WTC11 (cell line): ENCODE measurements around the gene TUT4. TPM values are rescaled to one million over a fixed set of nuclear protein-coding genes. Genes with fewer than 3 reads are reported as not detected.

Source experiments
- ATAC-seq: fragments of 200-7000 bp; cut with Tn5 transposase; 2 replicates; pipeline ENCODE4 v1.10.0; 2021; ENCODE audit warnings: mild to moderate bottlenecking, moderate library complexity
- CTCF ChIA-PET: fragments of 300-600 bp; sonication (Branson Sonifier 250); formaldehyde crosslinking; loops from one replicate; lab custom pipeline; 2021; ENCODE audit warnings: antibody characterized with exemption; lab: Charles Lee
- POLR2A ChIA-PET: fragments of 350-600 bp; sonication (Branson Sonifier 250); formaldehyde crosslinking; loops from one replicate; lab custom pipeline; 2021; ENCODE audit warnings: antibody characterized with exemption; lab: Charles Lee
- DNase-seq: peaks from one replicate; pipeline ENCODE4 v3.0.0; 2021; ENCODE audit warnings: low spot score
- H3K27ac Mint-ChIP-seq: 2 replicates; pipeline ENCODE4 v1.8.0; 2021; ENCODE audit warnings: mixed read lengths
- H3K27me3 Mint-ChIP-seq: 2 replicates; pipeline ENCODE4 v1.8.0; 2021; ENCODE audit warnings: low read depth, mild to moderate bottlenecking, moderate library complexity, mixed read lengths
- H3K36me3 Mint-ChIP-seq: 2 replicates; pipeline ENCODE4 v1.8.0; 2021; ENCODE audit warnings: mixed read lengths
- H3K4me1 Mint-ChIP-seq: 2 replicates; pipeline ENCODE4 v1.8.0; 2022; ENCODE audit warnings: mixed read lengths
- H3K4me3 Mint-ChIP-seq: 2 replicates; pipeline ENCODE4 v1.8.0; 2021; ENCODE audit warnings: mild to moderate bottlenecking, moderate library complexity, mixed read lengths
- H3K9me3 Mint-ChIP-seq: 2 replicates; pipeline ENCODE4 v1.8.0; 2021; ENCODE audit warnings: mixed read lengths
- AFF4 ChIP-seq: sonication (generic); formaldehyde crosslinking; IDR thresholded peaks from 2 replicates; pipeline ENCODE4 v1.8.1; 2023; ENCODE audit warnings: mild to moderate bottlenecking, missing genetic modification reagents, borderline replicate concordance
- CREM ChIP-seq: sonication (generic); formaldehyde crosslinking; IDR thresholded peaks from 2 replicates; pipeline ENCODE4 v1.8.1; 2022; ENCODE audit warnings: mild to moderate bottlenecking, missing genetic modification reagents, moderate library complexity
- CTCF ChIP-seq: fragments of 200-600 bp; IDR thresholded peaks from 2 replicates; pipeline ENCODE4 v1.8.0; 2022; ENCODE audit warnings: antibody characterized with exemption
- ESRRA ChIP-seq: sonication (generic); formaldehyde crosslinking; IDR thresholded peaks from 2 replicates; pipeline ENCODE4 v1.8.1; 2022; ENCODE audit warnings: mild to moderate bottlenecking, missing genetic modification reagents, borderline replicate concordance
- ETV6 ChIP-seq: sonication (generic); formaldehyde crosslinking; IDR thresholded peaks from 2 replicates; pipeline ENCODE4 v1.8.1; 2022; ENCODE audit warnings: mild to moderate bottlenecking, missing genetic modification reagents
- FOXJ3 ChIP-seq: sonication (generic); formaldehyde crosslinking; IDR thresholded peaks from 2 replicates; pipeline ENCODE4 v1.9.0; 2021; ENCODE audit warnings: missing genetic modification reagents, mild to moderate bottlenecking, borderline replicate concordance
- FOXP1 ChIP-seq: sonication (generic); formaldehyde crosslinking; IDR thresholded peaks from 2 replicates; pipeline ENCODE4 v1.8.0; 2022; ENCODE audit warnings: missing genetic modification reagents, mild to moderate bottlenecking, moderate library complexity, borderline replicate concordance
- HMGXB4 ChIP-seq: sonication (generic); formaldehyde crosslinking; IDR thresholded peaks from 2 replicates; pipeline ENCODE4 v1.8.1; 2023; ENCODE audit warnings: mild to moderate bottlenecking, moderate library complexity, missing genetic modification reagents
- IRF2 ChIP-seq: sonication (generic); formaldehyde crosslinking; IDR thresholded peaks from 2 replicates; pipeline ENCODE4 v1.8.0; 2022; ENCODE audit warnings: low read depth, missing genetic modification reagents, borderline replicate concordance
- JAZF1 ChIP-seq: fragments of 250-450 bp; sonication (Bioruptor Pico); IDR thresholded peaks from 2 replicates; pipeline ENCODE4 v1.9.0; 2021; ENCODE audit warnings: moderate library complexity, mild to moderate bottlenecking, inconsistent platforms
- MXD4 ChIP-seq: fragments of 250-450 bp; sonication (Bioruptor Pico); IDR thresholded peaks from 2 replicates; pipeline ENCODE4 v1.8.0; 2021; ENCODE audit warnings: mild to moderate bottlenecking, moderate library complexity, borderline replicate concordance
- NFYB ChIP-seq: sonication (generic); formaldehyde crosslinking; conservative IDR thresholded peaks from 2 replicates; pipeline ENCODE4 v1.8.0; 2022; ENCODE audit warnings: low read depth, missing genetic modification reagents
- SOX15 ChIP-seq: fragments of 250-450 bp; sonication (Bioruptor Pico); IDR thresholded peaks from 2 replicates; pipeline ENCODE4 v1.9.0; 2021; ENCODE audit warnings: mild to moderate bottlenecking
- TP53 ChIP-seq: sonication (generic); formaldehyde crosslinking; IDR thresholded peaks from 2 replicates; pipeline ENCODE4 v1.8.1; 2023; ENCODE audit warnings: mild to moderate bottlenecking, missing genetic modification reagents
- ZNF219 ChIP-seq: sonication (generic); formaldehyde crosslinking; IDR thresholded peaks from 2 replicates; pipeline ENCODE4 v1.8.0; 2023; ENCODE audit warnings: missing genetic modification reagents, mild to moderate bottlenecking, borderline replicate concordance
- ZNF396 ChIP-seq: fragments of 250-450 bp; sonication (Bioruptor Pico); IDR thresholded peaks from 2 replicates; pipeline ENCODE4 v1.8.0; 2021; ENCODE audit warnings: mild to moderate bottlenecking, moderate library complexity, borderline replicate concordance
- ZNF671 ChIP-seq: fragments of 250-450 bp; sonication (Bioruptor Pico); IDR thresholded peaks from 2 replicates; pipeline ENCODE4 v1.8.0; 2021; ENCODE audit warnings: mild to moderate bottlenecking
- total RNA-seq: library from RNA; stranded (reverse); gene quantifications from 3 replicates; pipeline ENCODE4 v1.2.3, GENCODE V29; 2021
- TF ChIP-seq, protein P1 (sequence below): sonication (generic); formaldehyde crosslinking; conservative IDR thresholded peaks from 2 replicates; pipeline ENCODE4 v1.8.1; 2022; ENCODE audit warnings: mild to moderate bottlenecking, missing genetic modification reagents
- TF ChIP-seq, protein P2 (sequence below): sonication (generic); formaldehyde crosslinking; conservative IDR thresholded peaks from 2 replicates; pipeline ENCODE4 v1.8.1; 2023; ENCODE audit warnings: mild to moderate bottlenecking, low read depth, missing genetic modification reagents, moderate library complexity
- TF ChIP-seq, protein P3 (sequence below): fragments of 250-450 bp; sonication (Bioruptor Pico); conservative IDR thresholded peaks from 2 replicates; pipeline ENCODE4 v1.9.0; 2021; ENCODE audit warnings: mild to moderate bottlenecking
- TF ChIP-seq, protein P4 (sequence below): sonication (generic); formaldehyde crosslinking; IDR thresholded peaks from 2 replicates; pipeline ENCODE4 v1.8.1; 2023; ENCODE audit warnings: mild to moderate bottlenecking, missing genetic modification reagents

TUT4 gene
- total RNA-seq, 1 experiment from 2014 or later = 63.3 TPM

DNA sequence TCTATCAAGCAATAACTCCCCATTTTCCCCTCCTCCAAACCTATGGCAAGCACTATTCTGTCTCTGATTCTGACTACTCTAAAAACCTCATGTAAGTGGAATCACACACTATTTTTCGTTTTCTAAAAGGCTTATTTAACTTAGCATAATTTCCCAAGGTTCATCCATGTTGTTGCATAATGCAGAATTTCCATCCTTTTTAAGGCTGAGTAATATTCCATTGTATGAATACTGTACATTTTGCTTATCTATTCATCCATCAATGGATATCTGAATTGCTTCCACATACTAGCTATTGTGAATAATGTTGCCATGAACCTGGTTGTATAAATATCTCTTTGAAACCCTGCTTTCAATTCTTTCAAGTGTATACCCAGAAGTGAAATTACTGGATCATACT, 48.2 kb downstream of the TUT4 start:
- Mint-ChIP-seq H3K27ac (no peak overlapping the region), H3K4me3 (no peak overlapping the region), H3K9me3 (no peaks in the 10 kb centered on the region), H3K36me3 (peaks cover 2% of the 10 kb centered on the region; the same call in 1 of the 2 replicates), H3K4me1 (0 out of 2 replicates have a peak, but pooled peaks cover 3% of the 10 kb centered on the region), H3K27me3 (no peaks in the 10 kb centered on the region)
- no peak for ATAC-seq
- TF ChIP-seq ZNF219 (no peak), ZNF671 (CRISPR knock-in tag) (no peak), ESRRA (CRISPR knock-in tag) (no peak), JAZF1 (CRISPR knock-in tag) (no peak), IRF2 (no peak)
- TF ChIP-seq, protein P1, sequence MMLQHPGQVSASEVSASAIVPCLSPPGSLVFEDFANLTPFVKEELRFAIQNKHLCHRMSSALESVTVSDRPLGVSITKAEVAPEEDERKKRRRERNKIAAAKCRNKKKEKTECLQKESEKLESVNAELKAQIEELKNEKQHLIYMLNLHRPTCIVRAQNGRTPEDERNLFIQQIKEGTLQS (CRISPR knock-in tag) = no peak
- CTCF ChIA-PET = interaction anchor here (0.7 kb wide), 1 partner anchor 79 kb away, joined by 3 read pairs; no protein-coding TSS in a partner anchor
- POLR2A ChIA-PET = interaction anchor here (0.7 kb wide), 1 partner anchor 43 kb away, joined by 5 read pairs; no protein-coding TSS in a partner anchor
- DNase-seq = no peak

DNA sequence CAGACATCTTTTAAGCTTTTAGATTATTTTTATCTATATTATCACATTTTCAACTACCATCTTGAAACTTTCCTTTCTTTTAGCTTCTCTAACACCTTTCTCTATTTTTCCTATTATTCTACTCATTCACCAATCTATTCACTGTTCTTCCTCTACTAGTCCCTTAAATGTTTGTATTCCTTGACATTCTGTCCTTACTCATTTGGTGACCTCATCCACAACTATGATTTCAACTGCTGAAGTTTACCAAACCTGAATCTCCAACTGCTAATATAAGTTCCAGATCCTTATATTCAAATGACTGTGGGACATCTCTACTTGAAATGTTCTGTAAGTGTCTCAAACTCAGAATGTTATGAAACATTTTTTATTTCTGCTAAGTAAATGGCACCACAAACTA, 49.2 kb downstream of the TUT4 start:
- ChIA-PET CTCF (no interaction called here), POLR2A (no interaction called here)
- Mint-ChIP-seq H3K4me1 (0 out of 2 replicates have a peak, but pooled peaks cover 3% of the 10 kb centered on the region), H3K4me3 (no peak overlapping the region), H3K27ac (peak overlapping the region; percentile 4), H3K36me3 (peaks cover 5% of the 10 kb centered on the region), H3K9me3 (no peaks in the 10 kb centered on the region), H3K27me3 (no peaks in the 10 kb centered on the region)
- ATAC-seq (no peak), DNase-seq (no peak)
- no peak for TF ChIP-seq ZNF396 (CRISPR knock-in tag)
- no peak for TF ChIP-seq CREM (CRISPR knock-in tag)
- TF ChIP-seq, protein P2, sequence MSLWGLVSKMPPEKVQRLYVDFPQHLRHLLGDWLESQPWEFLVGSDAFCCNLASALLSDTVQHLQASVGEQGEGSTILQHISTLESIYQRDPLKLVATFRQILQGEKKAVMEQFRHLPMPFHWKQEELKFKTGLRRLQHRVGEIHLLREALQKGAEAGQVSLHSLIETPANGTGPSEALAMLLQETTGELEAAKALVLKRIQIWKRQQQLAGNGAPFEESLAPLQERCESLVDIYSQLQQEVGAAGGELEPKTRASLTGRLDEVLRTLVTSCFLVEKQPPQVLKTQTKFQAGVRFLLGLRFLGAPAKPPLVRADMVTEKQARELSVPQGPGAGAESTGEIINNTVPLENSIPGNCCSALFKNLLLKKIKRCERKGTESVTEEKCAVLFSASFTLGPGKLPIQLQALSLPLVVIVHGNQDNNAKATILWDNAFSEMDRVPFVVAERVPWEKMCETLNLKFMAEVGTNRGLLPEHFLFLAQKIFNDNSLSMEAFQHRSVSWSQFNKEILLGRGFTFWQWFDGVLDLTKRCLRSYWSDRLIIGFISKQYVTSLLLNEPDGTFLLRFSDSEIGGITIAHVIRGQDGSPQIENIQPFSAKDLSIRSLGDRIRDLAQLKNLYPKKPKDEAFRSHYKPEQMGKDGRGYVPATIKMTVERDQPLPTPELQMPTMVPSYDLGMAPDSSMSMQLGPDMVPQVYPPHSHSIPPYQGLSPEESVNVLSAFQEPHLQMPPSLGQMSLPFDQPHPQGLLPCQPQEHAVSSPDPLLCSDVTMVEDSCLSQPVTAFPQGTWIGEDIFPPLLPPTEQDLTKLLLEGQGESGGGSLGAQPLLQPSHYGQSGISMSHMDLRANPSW (CRISPR knock-in tag) = no peak
- TF ChIP-seq, protein P3, sequence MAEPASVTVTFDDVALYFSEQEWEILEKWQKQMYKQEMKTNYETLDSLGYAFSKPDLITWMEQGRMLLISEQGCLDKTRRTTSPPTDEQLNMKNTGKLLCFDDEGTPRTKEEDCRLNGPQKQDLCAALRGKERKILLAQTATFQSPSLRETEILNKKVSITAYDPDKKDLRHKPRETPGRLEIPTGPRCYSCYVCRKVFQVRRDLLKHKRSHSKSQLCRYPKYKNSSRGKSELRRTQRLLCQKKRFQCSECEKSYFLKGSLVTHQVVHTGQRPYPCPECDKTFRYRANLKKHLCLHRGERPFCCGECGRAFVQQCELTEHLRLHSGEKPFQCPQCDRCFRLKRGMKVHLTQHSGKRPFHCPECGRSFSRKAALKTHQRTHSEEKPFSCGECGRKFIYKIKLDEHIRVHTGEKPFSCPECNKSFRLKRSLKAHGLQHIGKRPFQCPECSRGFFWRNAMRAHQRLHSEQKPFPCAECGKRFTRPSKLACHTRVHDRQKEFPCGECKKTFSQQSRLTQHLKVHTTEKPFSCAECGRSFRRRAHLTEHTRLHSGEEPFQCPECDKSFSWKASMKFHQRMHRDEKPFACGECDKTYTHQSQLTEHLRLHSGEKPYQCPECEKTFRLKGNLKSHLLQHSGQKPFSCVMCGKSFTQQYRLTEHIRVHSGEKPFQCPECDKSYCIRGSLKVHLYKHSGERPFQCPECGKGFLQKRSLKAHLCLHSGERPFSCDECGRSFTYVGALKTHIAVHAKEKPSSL (CRISPR knock-in tag) = no peak
- TF ChIP-seq TP53 (CRISPR knock-in tag) = no peak
- no peak for TF ChIP-seq FOXJ3 (CRISPR knock-in tag)
- no peak for TF ChIP-seq AFF4 (CRISPR knock-in tag)
- TF ChIP-seq MXD4 (CRISPR knock-in tag) = no peak
- TF ChIP-seq FOXP1 (CRISPR knock-in tag) = no peak
- no peak for TF ChIP-seq CTCF
- TF ChIP-seq NFYB = no peak
- no peak for TF ChIP-seq HMGXB4 (CRISPR knock-in tag)
- TF ChIP-seq ETV6 (CRISPR knock-in tag) = no peak
- TF ChIP-seq, protein P4, sequence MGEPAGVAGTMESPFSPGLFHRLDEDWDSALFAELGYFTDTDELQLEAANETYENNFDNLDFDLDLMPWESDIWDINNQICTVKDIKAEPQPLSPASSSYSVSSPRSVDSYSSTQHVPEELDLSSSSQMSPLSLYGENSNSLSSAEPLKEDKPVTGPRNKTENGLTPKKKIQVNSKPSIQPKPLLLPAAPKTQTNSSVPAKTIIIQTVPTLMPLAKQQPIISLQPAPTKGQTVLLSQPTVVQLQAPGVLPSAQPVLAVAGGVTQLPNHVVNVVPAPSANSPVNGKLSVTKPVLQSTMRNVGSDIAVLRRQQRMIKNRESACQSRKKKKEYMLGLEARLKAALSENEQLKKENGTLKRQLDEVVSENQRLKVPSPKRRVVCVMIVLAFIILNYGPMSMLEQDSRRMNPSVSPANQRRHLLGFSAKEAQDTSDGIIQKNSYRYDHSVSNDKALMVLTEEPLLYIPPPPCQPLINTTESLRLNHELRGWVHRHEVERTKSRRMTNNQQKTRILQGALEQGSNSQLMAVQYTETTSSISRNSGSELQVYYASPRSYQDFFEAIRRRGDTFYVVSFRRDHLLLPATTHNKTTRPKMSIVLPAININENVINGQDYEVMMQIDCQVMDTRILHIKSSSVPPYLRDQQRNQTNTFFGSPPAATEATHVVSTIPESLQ = no peak
- no peak for TF ChIP-seq SOX15 (CRISPR knock-in tag)
